ENCODE data around the gene CLSTN2. TPM values are rescaled to one million over a fixed set of nuclear protein-coding genes. Genes with fewer than 3 reads are reported as not detected.

CLSTN2 gene
- total RNA-seq, 4 donors from 2014 or later: 3.7 to 9.5 (median 7.4) TPM

- H3K36me3 ChIP-seq: no peaks in the 10 kb centered on the region
- H3K27ac ChIP-seq (replicated peaks in 1 of 4): no peak overlapping the region
- peaks cover 0 to 6% (median 0%) of the 10 kb centered on the region in 4 donors for H3K4me1 ChIP-seq
- H3K27me3 ChIP-seq: peaks cover 0 to 12% (median 0%) of the 10 kb centered on the region in 4 donors
- no peak overlapping the region for H3K4me3 ChIP-seq
- TF ChIP-seq POLR2A (IDR thresholded peaks at IDR 0.05; ENCODE audit: low read depth) (no peak), CTCF (IDR thresholded peaks at IDR 0.05) (no peak), POLR2AphosphoS5 (IDR thresholded peaks at IDR 0.05) (no peak), EP300 (IDR thresholded peaks at IDR 0.05) (no peak)
- no peaks in the 10 kb centered on the region for H3K9me3 ChIP-seq
- DNase-seq (ENCODE audit: extremely low spot score): no peak
- intact Hi-C loops (cut with DNase I): no loop called here
- WGBS: 62% methylated on average over 4 of the region's 4 CpGs
Measured at GRCh38 chr3:140505876-140506275, 570.9 kb downstream of the CLSTN2 start.

- peak; percentile 26 for DNase-seq (ENCODE audit: extremely low spot score)
- WGBS: 58% methylated on average over 3 of the region's 3 CpGs
- intact Hi-C loops (cut with DNase I): no loop called here
- no peak for TF ChIP-seq CTCF (IDR thresholded peaks at IDR 0.05)
- no peak for TF ChIP-seq POLR2A (IDR thresholded peaks at IDR 0.05; ENCODE audit: low read depth)
- no peak for TF ChIP-seq EP300 (IDR thresholded peaks at IDR 0.05)
- Histone ChIP-seq H3K4me1 (peaks cover 0 to 6% (median 0%) of the 10 kb centered on the region in 4 donors), H3K9me3 (no peaks in the 10 kb centered on the region), H3K27ac (replicated peaks in 1 of 4) (no peak overlapping the region), H3K36me3 (no peaks in the 10 kb centered on the region), H3K27me3 (peaks cover 0 to 12% (median 0%) of the 10 kb centered on the region in 4 donors), H3K4me3 (no peak overlapping the region)
Measured at GRCh38 chr3:140508550-140508949, 573.6 kb downstream of the CLSTN2 start.

GRCh38 chr3:140509534-140509933 lies 574.5 kb downstream of the CLSTN2 start:
- no peaks in the 10 kb centered on the region for H3K36me3 ChIP-seq
- H3K27me3 ChIP-seq: peaks cover 0 to 12% (median 0%) of the 10 kb centered on the region in 4 donors
- no peak overlapping the region for H3K27ac ChIP-seq (replicated peaks in 1 of 4)
- no peaks in the 10 kb centered on the region for H3K9me3 ChIP-seq
- TF ChIP-seq EP300 (IDR thresholded peaks at IDR 0.05) (no peak), CTCF (IDR thresholded peaks at IDR 0.05) (no peak), POLR2A (IDR thresholded peaks at IDR 0.05; ENCODE audit: low read depth) (no peak), POLR2AphosphoS5 (IDR thresholded peaks at IDR 0.05) (no peak)
- WGBS: 25% methylated on average over 2 of the region's 2 CpGs
- peaks cover 0 to 6% (median 0%) of the 10 kb centered on the region in 4 donors for H3K4me1 ChIP-seq
- DNase-seq (ENCODE audit: extremely low spot score): peak; percentile 29
- intact Hi-C loops (cut with DNase I): no loop called here
- no peak overlapping the region for H3K4me3 ChIP-seq

GRCh38 chr3:140510303-140510861 lies 575.4 kb downstream of the CLSTN2 start:
- TF ChIP-seq EP300 (IDR thresholded peaks at IDR 0.05) (no peak), CTCF (IDR thresholded peaks at IDR 0.05) (no peak), POLR2A (IDR thresholded peaks at IDR 0.05; ENCODE audit: low read depth) (no peak), POLR2AphosphoS5 (IDR thresholded peaks at IDR 0.05) (no peak)
- peaks cover 0 to 2% (median 0%) of the 10 kb centered on the region in 4 donors for H3K4me1 ChIP-seq
- H3K9me3 ChIP-seq: peaks cover 0 to 3% (median 0%) of the 10 kb centered on the region in 4 donors
- H3K36me3 ChIP-seq: no peaks in the 10 kb centered on the region
- intact Hi-C loops (cut with DNase I): no loop called here
- no peak for DNase-seq (ENCODE audit: extremely low spot score)
- no peak overlapping the region for H3K27ac ChIP-seq (replicated peaks in 1 of 4)
- no peak overlapping the region for H3K4me3 ChIP-seq
- H3K27me3 ChIP-seq: peaks cover 0 to 12% (median 0%) of the 10 kb centered on the region in 4 donors
- WGBS: 21% methylated on average over 6 of the region's 6 CpGs

All from esophagus muscularis mucosa (tissue), 4 donors.